Transverse colon (tissue), 4 donors: ENCODE results near the gene ZNF665.

Source experiments
- CTCF ChIP-seq, 5 experiments: fragments of 200-600 bp in 3 of 5; fragments of 450-650 bp in 2 of 5; sonication (generic) in 3 of 5; IDR thresholded peaks; 1 replicate in 2 of 5; 2 replicates in 3 of 5; pipeline ENCODE4 v1.5.1; 2016 to 2017; ENCODE audit warnings: antibody characterized with exemption in 5 of 5, inconsistent platforms in 3 of 5, mild to moderate bottlenecking in 2 of 5, moderate library complexity in 1 of 5
- EP300 ChIP-seq: sonication (generic); formaldehyde crosslinking; IDR thresholded peaks from one replicate; pipeline ENCODE4 v1.6.1; 2017; ENCODE audit warnings: antibody characterized with exemption, low read depth
- POLR2AphosphoS5 ChIP-seq, 3 donors: sonication (generic); formaldehyde crosslinking; IDR thresholded peaks; one replicate each; pipeline ENCODE4 v1.6.1; 2016; ENCODE audit warnings: antibody characterized with exemption in 3 of 3

DNA sequence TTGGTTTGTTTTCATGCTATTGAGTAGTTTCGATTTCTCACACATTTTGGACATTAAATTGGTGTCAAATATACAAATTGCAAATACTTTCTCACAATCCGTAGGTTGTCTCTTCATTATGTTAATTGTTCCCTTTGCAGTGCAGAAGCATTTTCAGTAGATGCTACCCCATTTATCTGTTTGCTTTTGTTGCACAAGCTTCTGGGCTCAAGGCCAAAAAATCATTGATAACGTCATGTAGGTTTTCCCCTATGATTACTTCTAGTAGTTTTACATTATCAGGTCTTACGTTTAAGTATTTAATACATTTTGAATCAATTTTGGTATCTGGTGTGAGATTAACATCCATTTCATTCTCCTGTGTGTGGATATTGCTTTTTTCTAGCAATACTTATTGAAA is 20.3 kb downstream of the ZNF665 start:
- TF ChIP-seq EP300 (no peak), CTCF (IDR thresholded peaks at IDR 0.05) (no peak), POLR2AphosphoS5 (IDR thresholded peaks at IDR 0.05) (no peak)
